Lung (tissue), 12 donors: ENCODE data around the gene GRIK1. TPM values are rescaled to one million over a fixed set of nuclear protein-coding genes. Genes with fewer than 3 reads are reported as not detected.

Experiments used
- ATAC-seq: fragments of 200-7000 bp; cut with Tn5 transposase; one replicate; pipeline ENCODE4 v1.9.1; 2020; ENCODE audit warnings: moderate number of reproducible peaks; ENCODE audit not compliant: insufficient read depth, low FRiP score
- DNase-seq, 3 donors: peaks; one replicate each; pipeline ENCODE4 v3.0.0-alpha.2; 2013 to 2017
- H3K27ac ChIP-seq, 2 donors: one replicate each; pipeline ENCODE4 v1.5.1; 2013; ENCODE audit warnings: mild to moderate bottlenecking in 2 of 2, moderate library complexity in 2 of 2, control low read depth in 1 of 2, inconsistent platforms in 1 of 2, low read depth in 1 of 2, low read length in 1 of 2
- H3K27me3 ChIP-seq, 3 donors: one replicate each; pipeline ENCODE4 v1.5.1; 2013; ENCODE audit warnings: low read length in 2 of 3; ENCODE audit not compliant: control insufficient read depth in 3 of 3, insufficient read depth in 3 of 3
- H3K36me3 ChIP-seq, 4 donors: one replicate each; pipeline ENCODE4 v1.5.1; 2013; ENCODE audit warnings: low read length in 4 of 4, mild to moderate bottlenecking in 1 of 4, moderate library complexity in 1 of 4; ENCODE audit not compliant: control insufficient read depth in 4 of 4, insufficient read depth in 4 of 4
- H3K4me1 ChIP-seq, 5 donors: one replicate each; pipeline ENCODE4 v1.5.1; 2013; ENCODE audit warnings: low read length in 5 of 5, mild to moderate bottlenecking in 2 of 5, moderate library complexity in 1 of 5; ENCODE audit not compliant: control insufficient read depth in 5 of 5, insufficient read depth in 5 of 5
- H3K4me3 ChIP-seq: one replicate; pipeline ENCODE4 v1.5.1; 2013; ENCODE audit warnings: mild to moderate bottlenecking, control low read depth, moderate library complexity
- H3K9ac ChIP-seq, 2 donors: one replicate each; pipeline ENCODE4 v1.5.1; 2013; ENCODE audit warnings: low read length in 2 of 2, control low read depth in 1 of 2; ENCODE audit not compliant: insufficient read depth in 1 of 2
- H3K9me3 ChIP-seq, 4 donors: one replicate each; pipeline ENCODE4 v1.5.1; 2013; ENCODE audit warnings: low read length in 3 of 4, mild to moderate bottlenecking in 1 of 4, moderate library complexity in 1 of 4; ENCODE audit not compliant: control insufficient read depth in 4 of 4, insufficient read depth in 3 of 4
- CTCF ChIP-seq: IDR thresholded peaks from 2 replicates; pipeline ENCODE4 v1.5.1; 2012; ENCODE audit warnings: mild to moderate bottlenecking; ENCODE audit errors: control extremely low read depth, extremely low read depth
- WGBS, 2 donors: extraction: QIAGEN DNeasy Blood & Tissue Kit; methylation state at CpG; one replicate each; pipeline ENCODE4 v1.1.7; 2013; 5-methylcytosine and 5-hydroxymethylcytosine counted together
- polyA plus RNA-seq, 2 donors: library from polyadenylated mRNA; stranded (reverse); fragments of 200-250 nt; gene quantifications; one replicate each; pipeline ENCODE4 v1.2.1, GENCODE V29; 2013
- total RNA-seq, 2 donors: library from RNA; depleted of rRNA in 1 of 2; stranded (reverse); fragments of >200 nt in 1 of 2; gene quantifications; one replicate each; pipeline ENCODE4 v1.2.1, GENCODE V29; 2014 to 2021
- donor health status: control.
- donor health status: control.
- donor health status: Bipolar disorder and iron deficiency.
- donor health status: healthy.
- donor health status: DM: yes; HTN: yes; CAD: no.

Gene GRIK1
- total and polyA plus RNA-seq, 4 donors = 0.26 TPM; not detected in 3

DNA sequence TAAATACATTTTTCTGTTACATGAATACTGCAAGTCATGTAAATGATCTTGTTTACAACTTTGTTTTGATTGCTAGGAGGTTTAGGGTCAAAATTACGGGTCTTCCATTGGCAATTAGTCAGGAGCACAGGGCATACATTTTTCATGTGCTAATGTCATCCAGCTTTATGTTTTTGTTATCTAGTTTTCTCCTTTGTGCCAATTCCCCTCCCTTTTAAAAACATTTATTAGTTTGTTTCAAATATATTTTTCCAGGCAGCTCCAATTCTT lies 280.9 kb downstream of the GRIK1 start:
- 69 to 78% methylated on average over 1 of the region's 1 CpG for WGBS, 2 donors
- no peak for TF ChIP-seq CTCF

DNA sequence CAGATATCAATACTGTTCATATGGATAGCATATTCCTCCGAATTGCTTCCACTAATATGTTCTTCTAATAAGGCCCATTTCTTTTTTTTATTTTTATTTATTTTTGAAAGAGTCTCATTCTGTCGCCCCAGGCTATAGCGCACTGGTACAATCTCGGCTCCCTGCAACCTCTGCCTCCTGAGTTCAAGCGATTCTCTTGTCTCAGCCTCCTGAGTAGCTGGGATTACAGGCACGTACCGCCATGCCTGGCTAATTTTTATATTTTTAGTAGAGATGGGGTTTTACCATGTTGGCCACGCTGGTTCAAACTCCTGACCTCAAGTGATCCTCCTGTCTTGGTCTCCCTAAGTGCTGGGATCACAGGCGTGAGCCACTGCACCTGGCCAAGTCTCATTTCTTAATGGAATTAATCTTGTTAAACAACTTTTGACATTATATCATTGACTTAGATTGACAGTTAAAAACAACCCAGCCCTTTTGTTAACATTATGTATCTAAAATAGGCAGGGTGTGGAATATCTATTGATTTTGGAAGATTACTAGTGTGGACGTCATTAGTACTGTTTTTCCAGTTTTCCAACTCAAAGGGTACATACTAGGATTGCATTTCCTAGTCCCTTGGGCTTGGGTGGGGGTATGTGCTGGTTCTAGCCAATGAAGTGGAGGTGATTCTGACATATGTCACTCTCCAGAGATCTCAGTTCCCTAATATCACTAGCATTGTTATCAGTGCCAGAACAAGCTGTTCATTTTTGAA lies 281.4 kb downstream of the GRIK1 start:
- no peak for ATAC-seq
- WGBS, 2 donors = 91 to 95% methylated on average over 10 of the region's 10 CpGs
- TF ChIP-seq CTCF = no peak
- Histone ChIP-seq H3K27me3 (no peaks in the 10 kb centered on the region), H3K4me3 (no peak overlapping the region), H3K9ac (no peak overlapping the region), H3K36me3 (no peaks in the 10 kb centered on the region), H3K4me1 (peaks cover 0 to 2% (median 0%) of the 10 kb centered on the region in 5 donors), H3K27ac (no peak overlapping the region), H3K9me3 (peaks cover 0 to 2% (median 0%) of the 10 kb centered on the region in 4 donors)
- DNase-seq = no peak

More for the DNA sequence above, 280.9 kb downstream of the GRIK1 start:
- DNase-seq = no peak
- ATAC-seq = no peak
- no peak overlapping the region for H3K27ac ChIP-seq
- H3K4me3 ChIP-seq = no peak overlapping the region
- peaks cover 0 to 2% (median 0%) of the 10 kb centered on the region in 4 donors for H3K9me3 ChIP-seq
- H3K36me3 ChIP-seq = no peaks in the 10 kb centered on the region
- no peaks in the 10 kb centered on the region for H3K27me3 ChIP-seq
- H3K4me1 ChIP-seq = peaks cover 0 to 2% (median 0%) of the 10 kb centered on the region in 5 donors
- no peak overlapping the region for H3K9ac ChIP-seq

- no peak for DNase-seq
- 77 to 79% methylated on average over 9 of the region's 9 CpGs for WGBS, 2 donors
- ATAC-seq = no peak
Measured at GRCh38 chr21:29657240-29657989, 282.4 kb downstream of the GRIK1 start.

More at GRCh38 chr21:29657240-29657989, 282.4 kb downstream of the GRIK1 start:
- Histone ChIP-seq H3K27ac (no peak overlapping the region), H3K4me1 (peaks cover 0 to 2% (median 0%) of the 10 kb centered on the region in 5 donors), H3K4me3 (no peak overlapping the region), H3K27me3 (no peaks in the 10 kb centered on the region), H3K36me3 (no peaks in the 10 kb centered on the region), H3K9me3 (peaks cover 0 to 2% (median 0%) of the 10 kb centered on the region in 4 donors), H3K9ac (no peak overlapping the region)
- TF ChIP-seq CTCF = no peak
